PC-3 (cell line): ENCODE measurements around the gene ZSCAN1. TPM values are rescaled to one million over a fixed set of nuclear protein-coding genes. Genes with fewer than 3 reads are reported as not detected.
"Not testable (repeated sequence)": the region's sequence is repeated elsewhere in the genome, so short reads cannot be mapped to it uniquely, and the experiment has no call there.

Source experiments
- ATAC-seq: fragments of 200-7000 bp; cut with Tn5 transposase; 2 replicates; pipeline ENCODE4 v1.9.1; 2020; ENCODE audit warnings: mild to moderate bottlenecking, moderate library complexity
- BruUV-seq: library from RNA; stranded (reverse); fragments of 400-500 nt; replicated peaks from 2 replicates; lab custom pipeline; 2021; lab: Mats Ljungman, UMichigan
- CTCF ChIA-PET: fragments of 300-600 bp; sonication (Branson Sonifier 250); formaldehyde crosslinking; loops from one replicate; lab custom pipeline; 2022; ENCODE audit warnings: antibody characterized with exemption; lab: Charles Lee
- POLR2A ChIA-PET: fragments of 300-600 bp; sonication (Branson Sonifier 250); formaldehyde crosslinking; loops from one replicate; lab custom pipeline; 2022; ENCODE audit warnings: antibody characterized with exemption; ENCODE audit not compliant: unreplicated experiment; lab: Charles Lee
- DNase-seq: peaks from one replicate; pipeline ENCODE4 v3.0.0-alpha.2; 2015
- H2AFZ ChIP-seq: fragments of 300-600 bp; sonication (generic); 2 replicates; pipeline ENCODE4 v1.6.0; 2016; ENCODE audit warnings: antibody characterized with exemption, low read length
- H3F3A ChIP-seq: fragments of 300-600 bp; sonication (generic); one replicate; pipeline ENCODE4 v1.6.0; 2017; ENCODE audit warnings: antibody characterized with exemption, low read length, control low read depth, mild to moderate bottlenecking; ENCODE audit not compliant: unreplicated experiment
- H3K27ac ChIP-seq: fragments of 300-600 bp; sonication (generic); 2 replicates; pipeline ENCODE4 v1.5.1; 2016; ENCODE audit warnings: mild to moderate bottlenecking, low read length
- H3K27me3 ChIP-seq: fragments of 300-600 bp; sonication (generic); 2 replicates; pipeline ENCODE4 v1.6.1; 2016; ENCODE audit warnings: low read length, mixed read lengths
- H3K36me3 ChIP-seq: fragments of 300-600 bp; sonication (generic); 2 replicates; pipeline ENCODE4 v1.6.1; 2016; ENCODE audit warnings: low read depth, mixed run types, low read length, mixed read lengths
- H3K4me1 ChIP-seq: fragments of 300-600 bp; sonication (generic); 2 replicates; pipeline ENCODE4 v1.5.1; 2016; ENCODE audit warnings: low read length; ENCODE audit not compliant: insufficient read depth
- H3K4me2 ChIP-seq: fragments of 300-600 bp; sonication (generic); 2 replicates; pipeline ENCODE4 v1.6.0; 2016; ENCODE audit warnings: low read length
- H3K4me3 ChIP-seq: fragments of 300-600 bp; sonication (generic); 2 replicates; pipeline ENCODE4 v1.5.1; 2016; ENCODE audit warnings: mild to moderate bottlenecking, low read length, mixed read lengths
- H3K79me2 ChIP-seq: fragments of 300-600 bp; sonication (generic); 2 replicates; pipeline ENCODE4 v1.6.1; 2017; ENCODE audit warnings: low read length, mixed read lengths
- H3K9ac ChIP-seq: fragments of 300-600 bp; sonication (generic); 2 replicates; pipeline ENCODE4 v1.6.0; 2016; ENCODE audit warnings: mild to moderate bottlenecking, low read length
- H3K9me2 ChIP-seq: fragments of 300-600 bp; sonication (generic); replicated peaks from 2 replicates; pipeline ENCODE4 v1.6.1; 2016; ENCODE audit warnings: mixed run types, low read length, mixed read lengths
- H3K9me3 ChIP-seq: fragments of 300-600 bp; sonication (generic); 2 replicates; pipeline ENCODE4 v1.6.1; 2016; ENCODE audit warnings: low read length, mixed read lengths
- H4K20me1 ChIP-seq: fragments of 300-600 bp; sonication (generic); 2 replicates; pipeline ENCODE4 v1.6.1; 2016; ENCODE audit warnings: low read length, mixed read lengths
- CTCF ChIP-seq: fragments of 300-600 bp; sonication (generic); conservative IDR thresholded peaks from 2 replicates; pipeline ENCODE4 v1.5.1; 2017; ENCODE audit warnings: antibody characterized with exemption, low read depth, mild to moderate bottlenecking, low read length
- EZH2 ChIP-seq: fragments of 300-600 bp; sonication (generic); IDR thresholded peaks from one replicate; pipeline ENCODE4 v1.6.1; 2017; ENCODE audit warnings: antibody characterized with exemption, mild to moderate bottlenecking, low read length; ENCODE audit not compliant: unreplicated experiment
- EZH2phosphoT487 ChIP-seq: fragments of 300-600 bp; sonication (generic); IDR thresholded peaks from 2 replicates; pipeline ENCODE4 v1.6.1; 2018; ENCODE audit warnings: mild to moderate bottlenecking, antibody characterized with exemption, low read length, borderline replicate concordance
- intact Hi-C: fragments of 100-400 bp; cut with micrococcal nuclease; formaldehyde crosslinking; loops from 2 replicates; pipeline ENCODE4 v1.9.0; 2023
- total RNA-seq: library from RNA; depleted of rRNA; stranded (reverse); fragments of >200 nt; gene quantifications from 2 replicates; pipeline ENCODE4 v1.2.3, GENCODE V29; 2014

ZSCAN1 gene
- total RNA-seq, 1 experiment from 2014 or later, result not detected

- peaks cover 70% of the 10 kb centered on the region for H3K9me3 ChIP-seq
- TSS peak; percentile 53 for BruUV-seq
- peak overlapping the region; percentile 90 for H3K9ac ChIP-seq
- H3K9me2 ChIP-seq, result no peaks in the 10 kb centered on the region
- no peaks in the 10 kb centered on the region for H3F3A ChIP-seq
- peaks cover 73% of the 10 kb centered on the region for H3K36me3 ChIP-seq
- peaks cover 8% of the 10 kb centered on the region; the same call in 1 of the 2 replicates for H3K4me1 ChIP-seq
- ATAC-seq (no peak; the same call in 1 of the 2 replicates), DNase-seq (no peak)
- peak overlapping the region; percentile 91 for H3K4me2 ChIP-seq
- peak overlapping the region; percentile 86 for H3K4me3 ChIP-seq
- POLR2A ChIA-PET, result no interaction called here
- CTCF ChIA-PET, result no interaction called here
- no peak for TF ChIP-seq EZH2phosphoT487
- TF ChIP-seq CTCF, result no peak
- no peak for TF ChIP-seq EZH2
- no peaks in the 10 kb centered on the region for H4K20me1 ChIP-seq
- H2AFZ ChIP-seq, result peak overlapping the region; percentile 100
- intact Hi-C loops, result no loop called here
- H3K27ac ChIP-seq, result no peak overlapping the region
- H3K27me3 ChIP-seq, result no peaks in the 10 kb centered on the region
- H3K79me2 ChIP-seq, result peaks cover 15% of the 10 kb centered on the region
Measured at GRCh38 chr19:58003174-58003828, 30.5 kb upstream of the ZSCAN1 start.

- peaks cover 4% of the 10 kb centered on the region; the same call in 1 of the 2 replicates for H3K4me1 ChIP-seq
- no peaks in the 10 kb centered on the region for H3F3A ChIP-seq
- POLR2A ChIA-PET, result no interaction called here
- no peak for DNase-seq
- intact Hi-C loops, result no loop called here
- no peaks in the 10 kb centered on the region for H3K9me2 ChIP-seq
- H3K79me2 ChIP-seq, result peaks cover under 1% of the 10 kb centered on the region; the same call in 1 of the 2 replicates
- no peaks in the 10 kb centered on the region for H3K27me3 ChIP-seq
- H3K4me3 ChIP-seq, result no peak overlapping the region
- CTCF ChIA-PET, result no interaction called here
- no peak overlapping the region for H3K27ac ChIP-seq
- peaks cover 60% of the 10 kb centered on the region for H3K9me3 ChIP-seq
- no peak overlapping the region for H3K9ac ChIP-seq
- no peak for TF ChIP-seq EZH2phosphoT487
- TF ChIP-seq EZH2, result no peak
- no peak; the same call in 1 of the 2 replicates for TF ChIP-seq CTCF
- no peak overlapping the region for H2AFZ ChIP-seq
- no TSS peak for BruUV-seq
- no peak for ATAC-seq
- H4K20me1 ChIP-seq, result no peaks in the 10 kb centered on the region
- H3K36me3 ChIP-seq, result peaks cover 44% of the 10 kb centered on the region
- no peak overlapping the region for H3K4me2 ChIP-seq
Measured at GRCh38 chr19:58007285-58007684, 26.5 kb upstream of the ZSCAN1 start.

- H3K27ac ChIP-seq, H3K4me1 ChIP-seq, intact Hi-C loops, H3F3A ChIP-seq, H3K27me3 ChIP-seq, BruUV-seq, ATAC-seq, DNase-seq, CTCF ChIA-PET, H3K79me2 ChIP-seq, H3K9ac ChIP-seq, H3K9me2 ChIP-seq, H4K20me1 ChIP-seq, POLR2A ChIA-PET: not testable (repeated sequence)
- H3K4me3 ChIP-seq, result peak overlapping the region; percentile 57
- H3K36me3 ChIP-seq, result peaks cover 37% of the 10 kb centered on the region
- H2AFZ ChIP-seq, result peak overlapping the region; percentile 54
- H3K9me3 ChIP-seq, result peaks cover 50% of the 10 kb centered on the region
- H3K4me2 ChIP-seq, result peak overlapping the region; percentile 69
Measured at GRCh38 chr19:58008877-58009276, 24.9 kb upstream of the ZSCAN1 start.
